Cardiac fibroblast (primary cell): ENCODE measurements around the gene ATP5MC2.

ENCODE experiments used
- DNase-seq, 2 donors: peaks; one replicate each; pipeline versions ENCODE4 v3.0.0 to v3.0.0-alpha.2; 2010; ENCODE audit warnings: low read depth in 2 of 2
- H3K4me3 ChIP-seq, 2 donors: replicated peaks in 1 of 2; 1 replicate in 1 of 2; 2 replicates in 1 of 2; pipeline ENCODE4 v1.5.1; 2011; ENCODE audit warnings: low read depth in 2 of 2, low read length in 2 of 2, mild to moderate bottlenecking in 2 of 2, moderate library complexity in 1 of 2
- CTCF ChIP-seq: IDR thresholded peaks from one replicate; pipeline ENCODE4 v1.5.1; 2011; ENCODE audit warnings: low read depth, mild to moderate bottlenecking, low read length, inconsistent platforms

The ATP5MC2 gene

DNA sequence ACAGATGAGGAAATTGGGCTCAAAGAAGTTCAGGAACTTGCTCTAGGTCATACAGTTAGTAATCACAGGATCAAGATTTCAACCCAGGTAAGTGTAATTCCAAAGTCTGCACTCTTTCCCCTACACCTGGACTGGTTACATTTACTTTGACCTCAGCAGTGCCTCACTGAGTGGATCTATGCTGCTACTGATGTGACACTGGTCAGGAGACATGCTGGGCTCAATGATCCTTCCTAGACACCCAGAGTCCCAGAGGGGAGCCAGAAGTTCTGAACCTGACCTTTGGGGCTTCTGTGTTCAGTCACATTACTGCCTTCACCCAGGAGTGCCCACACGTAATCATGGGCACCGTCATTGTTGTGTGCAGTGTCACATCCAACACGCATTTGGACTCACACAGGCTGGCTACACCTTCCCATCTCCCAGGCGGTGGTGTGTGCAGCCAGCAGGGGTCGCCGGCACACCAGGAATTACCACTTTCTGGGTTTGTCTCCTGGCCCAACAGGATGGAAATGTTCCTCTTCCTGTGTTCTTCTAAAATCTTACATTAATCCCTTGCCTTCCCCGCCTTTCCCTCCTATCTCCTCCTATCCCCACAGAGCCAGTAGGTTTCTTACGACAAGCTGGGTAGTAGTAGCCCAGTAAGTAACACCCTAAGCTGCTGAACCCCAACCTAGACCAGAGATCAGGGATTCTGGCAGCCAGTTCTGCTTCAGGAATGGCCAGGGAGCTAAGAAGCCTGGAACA lies 25.8 kb upstream of the ATP5MC2 start:
- peak; percentile 95 for TF ChIP-seq CTCF
- DNase-seq = peak; percentile 82 to 83
- no peak overlapping the region for H3K4me3 ChIP-seq

GRCh38 chr12:53700567-53700966 lies 24.7 kb upstream of the ATP5MC2 start:
- H3K4me3 ChIP-seq = no peak overlapping the region
- no peak for DNase-seq
- TF ChIP-seq CTCF = no peak

GRCh38 chr12:53699678-53700025 lies 23.8 kb upstream of the ATP5MC2 start:
- no peak for DNase-seq
- no peak overlapping the region for H3K4me3 ChIP-seq
- TF ChIP-seq CTCF = no peak

GRCh38 chr12:53698948-53699677 lies 23.2 kb upstream of the ATP5MC2 start:
- H3K4me3 ChIP-seq = no peak overlapping the region
- DNase-seq = no peak
- TF ChIP-seq CTCF = no peak

GRCh38 chr12:53696655-53697331 lies 20.9 kb upstream of the ATP5MC2 start:
- no peak for DNase-seq
- TF ChIP-seq CTCF = no peak
- no peak overlapping the region for H3K4me3 ChIP-seq

DNA sequence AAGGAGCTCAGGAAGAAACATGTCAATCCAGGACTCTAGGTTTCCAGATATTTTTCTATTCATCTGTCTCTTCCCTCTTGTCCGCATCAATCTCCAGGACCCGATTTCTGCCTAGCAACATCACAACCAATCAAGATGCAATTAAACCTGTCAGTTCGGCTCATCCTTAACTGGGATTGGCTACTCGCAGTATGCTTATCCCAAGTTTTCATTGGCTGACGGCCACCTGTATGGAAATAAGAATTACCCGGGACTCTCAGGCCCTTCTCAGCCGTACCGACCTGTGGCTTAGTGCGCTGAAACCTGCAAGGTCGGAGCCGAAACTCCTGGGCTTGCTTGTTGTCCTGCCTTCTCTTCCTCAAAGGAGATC lies 20.4 kb upstream of the ATP5MC2 start:
- no peak for TF ChIP-seq CTCF
- peak; percentile 89 to 90 for DNase-seq
- H3K4me3 ChIP-seq = peak overlapping the region in 1 of 2 donors; percentile 24
